HepG2 (cell line): ENCODE measurements around the gene PARP16. TPM values are rescaled to one million over a fixed set of nuclear protein-coding genes. Genes with fewer than 3 reads are reported as not detected.

Experiments used
- ATF6 ChIP-seq: sonication (generic); formaldehyde crosslinking; conservative IDR thresholded peaks from 2 replicates; pipeline ENCODE4 v1.4.0; 2020; ENCODE audit warnings: missing genetic modification reagents
- JUNB ChIP-seq: sonication (generic); formaldehyde crosslinking; IDR thresholded peaks from 2 replicates; pipeline ENCODE4 v1.8.0; 2022; ENCODE audit warnings: missing genetic modification reagents, mild to moderate bottlenecking, borderline replicate concordance
- LBX2 ChIP-seq: sonication (generic); formaldehyde crosslinking; IDR thresholded peaks from 2 replicates; pipeline ENCODE4 v1.5.0; 2020; ENCODE audit warnings: missing genetic modification reagents, mild to moderate bottlenecking, borderline replicate concordance
- PATZ1 ChIP-seq: sonication (generic); formaldehyde crosslinking; IDR thresholded peaks from 2 replicates; pipeline ENCODE4 v1.4.0; 2020; ENCODE audit warnings: missing genetic modification reagents
- REPIN1 ChIP-seq: sonication (generic); formaldehyde crosslinking; IDR thresholded peaks from 2 replicates; pipeline ENCODE4 v1.8.0; 2022; ENCODE audit warnings: missing genetic modification reagents, low read depth, mild to moderate bottlenecking, borderline replicate concordance
- SP1 ChIP-seq, 2 experiments: fragments of 450-650 bp in 1 of 2; sonication (generic) in 1 of 2; formaldehyde crosslinking in 1 of 2; IDR thresholded peaks; 2 replicates each; pipeline versions ENCODE4 v1.4.0 to v1.6.1; 2016 to 2020; ENCODE audit warnings: missing genetic modification reagents in 1 of 2
- SYNCRIP ChIP-seq: fragments of 200-400 bp; formaldehyde crosslinking; IDR thresholded peaks from 2 replicates; pipeline ENCODE4 v1.6.1; 2018; ENCODE audit warnings: mild to moderate bottlenecking, low read depth, low read length; ENCODE audit not compliant: insufficient read depth
- THRA ChIP-seq: sonication (generic); formaldehyde crosslinking; IDR thresholded peaks from 2 replicates; pipeline ENCODE4 v1.4.0; 2020; ENCODE audit warnings: missing genetic modification reagents, borderline replicate concordance
- ZBTB1 ChIP-seq: sonication (generic); formaldehyde crosslinking; IDR thresholded peaks from 2 replicates; pipeline ENCODE4 v1.4.0; 2020; ENCODE audit warnings: missing genetic modification reagents, borderline replicate concordance
- ZNF180 ChIP-seq: sonication (generic); formaldehyde crosslinking; IDR thresholded peaks from 2 replicates; pipeline ENCODE4 v1.4.0; 2020; ENCODE audit warnings: low read depth, missing genetic modification reagents, borderline replicate concordance
- ZNF276 ChIP-seq: sonication (generic); formaldehyde crosslinking; IDR thresholded peaks from 2 replicates; pipeline ENCODE4 v1.4.0; 2020; ENCODE audit warnings: mild to moderate bottlenecking, low read depth, missing genetic modification reagents
- ZNF468 ChIP-seq: sonication (generic); formaldehyde crosslinking; IDR thresholded peaks from 2 replicates; pipeline ENCODE4 v1.8.0; 2022; ENCODE audit warnings: mild to moderate bottlenecking, moderate library complexity, missing genetic modification reagents
- ZNF570 ChIP-seq: sonication (generic); formaldehyde crosslinking; IDR thresholded peaks from 2 replicates; pipeline ENCODE4 v1.4.0; 2020; ENCODE audit warnings: mild to moderate bottlenecking, missing genetic modification reagents, borderline replicate concordance
- ZNF770 ChIP-seq: sonication (generic); formaldehyde crosslinking; IDR thresholded peaks from 2 replicates; pipeline ENCODE4 v1.5.0; 2020; ENCODE audit warnings: mild to moderate bottlenecking, missing genetic modification reagents
- ZNF891 ChIP-seq: sonication (generic); formaldehyde crosslinking; IDR thresholded peaks from 2 replicates; pipeline ENCODE4 v1.5.0; 2020; ENCODE audit warnings: mild to moderate bottlenecking, missing genetic modification reagents
- ZSCAN9 ChIP-seq: IDR thresholded peaks from 2 replicates; pipeline ENCODE4 v1.6.1; 2016; ENCODE audit warnings: borderline replicate concordance
- polyA plus RNA-seq, 8 experiments: library from polyadenylated mRNA; depleted of rRNA in 3 of 8; stranded (reverse) in 7 of 8; unstranded in 1 of 8; fragments of >200 nt; fragmentation: Illumina TruSeq in 4 of 8; extraction: Trizol in 4 of 8; gene quantifications; 2 replicates each; pipeline versions ENCODE4 v1.2.1 to v1.2.3, GENCODE V29; 2011 to 2016; ENCODE audit warnings: low read depth in 4 of 8, missing spikeins in 1 of 8, mixed read lengths in 1 of 8; ENCODE audit not compliant: insufficient read depth in 1 of 8
- total RNA-seq, 5 experiments: library from RNA; depleted of rRNA; stranded (reverse); fragments of >200 nt; fragmentation: Illumina TruSeq; extraction: Trizol; gene quantifications; 2 replicates each; pipeline ENCODE4 v1.2.3, GENCODE V29; 2016; ENCODE audit warnings: low read depth in 1 of 5

PARP16 gene
- total and polyA plus RNA-seq, 2 of the 13 experiments (the other 11 are each of a cell fraction or from before 2014, with no cell fraction given) = 6.8 to 7.6 TPM

GRCh38 chr15:65304381-65305149 is 17.9 kb upstream of the PARP16 start, which contains the start of gene RNU5B-1 (continued):
- TF ChIP-seq PATZ1 (CRISPR knock-in tag) (peak; percentile 34), LBX2 (no peak), ZNF180 (CRISPR knock-in tag) (no peak), SP1 (IDR thresholded peaks at IDR 0.05) (no peak), SP1 (CRISPR knock-in tag; IDR thresholded peaks at IDR 0.05) (no peak; the same call in 1 of the 2 replicates), ZNF276 (CRISPR knock-in tag) (no peak), THRA (CRISPR knock-in tag) (peak; percentile 77), ZNF570 (CRISPR knock-in tag) (peak; percentile 65; the same call in 1 of the 2 replicates), ATF6 (CRISPR knock-in tag) (peak; percentile 96; the same call in 1 of the 2 replicates), JUNB (no peak), ZNF891 (no peak), ZNF468 (CRISPR knock-in tag) (peak; percentile 71; the same call in 1 of the 2 replicates), ZNF770 (CRISPR knock-in tag) (0 out of 2 replicates have a peak, but pooled peaks have one; percentile 26), SYNCRIP (no peak), ZSCAN9 (CRISPR knock-in tag) (peak; percentile 94), REPIN1 (CRISPR knock-in tag) (peak; percentile 89), ZBTB1 (CRISPR knock-in tag) (no peak)
